Activated CD4-positive, alpha-beta T cell treated with anti-CD3 and anti-CD28 coated beads for 24 hours (primary cell): ENCODE results near the gene B4GALNT4.
"Not testable (repeated sequence)": the region's sequence is repeated elsewhere in the genome, so short reads cannot be mapped to it uniquely, and the experiment has no call there.

Source experiments
- DNase-seq, 2 donors: peaks; one replicate each; pipeline ENCODE4 v3.0.0-alpha.2; 2020; ENCODE audit warnings: low read depth in 2 of 2

Gene B4GALNT4

DNA sequence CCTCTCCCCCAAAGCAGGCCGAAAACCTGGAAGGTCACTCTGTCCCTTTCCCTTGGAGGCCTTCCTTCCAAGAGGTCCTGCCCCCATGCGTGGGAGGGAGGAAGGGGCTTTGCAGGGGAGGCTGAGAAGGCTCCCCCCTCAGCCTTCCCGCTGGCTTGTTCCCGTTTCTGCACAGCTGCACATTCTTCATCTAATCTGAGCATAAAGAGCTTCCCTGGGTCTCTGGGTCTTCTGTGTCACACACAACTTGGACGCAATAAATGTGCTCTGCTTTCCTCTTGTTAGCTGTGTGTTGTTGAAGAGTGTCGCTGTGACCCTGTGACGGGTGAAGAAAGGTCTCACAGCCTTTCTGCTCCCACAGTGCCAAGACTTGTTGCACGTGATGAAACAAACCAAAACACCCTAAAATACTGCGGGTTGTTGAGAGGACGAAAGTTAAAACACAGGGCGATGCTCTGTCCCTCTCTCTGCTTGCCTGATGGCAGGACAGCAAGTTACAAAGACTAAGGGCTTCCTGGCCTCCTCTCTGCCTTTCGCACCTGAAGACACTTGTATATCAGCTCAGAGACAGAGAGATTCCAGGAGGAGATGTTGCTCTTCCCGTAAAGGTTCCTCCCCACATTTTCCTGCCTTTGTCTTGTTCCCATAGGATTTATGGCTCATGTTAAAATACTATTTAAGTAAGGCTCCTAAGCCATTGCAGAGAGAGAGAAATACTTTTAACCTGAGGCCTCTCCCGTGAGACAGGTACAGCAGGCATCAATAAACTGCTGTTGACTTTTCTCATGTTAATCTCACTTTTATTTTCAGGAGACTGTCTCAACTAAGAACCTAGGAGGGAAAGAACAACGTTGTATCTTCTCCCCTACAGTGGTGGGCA lies 33.3 kb upstream of the B4GALNT4 start:
- no peak for DNase-seq

GRCh38 chr11:336659-337198 lies 32.6 kb upstream of the B4GALNT4 start:
- no peak for DNase-seq

GRCh38 chr11:337711-338110 lies 31.6 kb upstream of the B4GALNT4 start:
- DNase-seq, result no peak

GRCh38 chr11:339963-340362 lies 29.3 kb upstream of the B4GALNT4 start:
- no peak for DNase-seq

DNA sequence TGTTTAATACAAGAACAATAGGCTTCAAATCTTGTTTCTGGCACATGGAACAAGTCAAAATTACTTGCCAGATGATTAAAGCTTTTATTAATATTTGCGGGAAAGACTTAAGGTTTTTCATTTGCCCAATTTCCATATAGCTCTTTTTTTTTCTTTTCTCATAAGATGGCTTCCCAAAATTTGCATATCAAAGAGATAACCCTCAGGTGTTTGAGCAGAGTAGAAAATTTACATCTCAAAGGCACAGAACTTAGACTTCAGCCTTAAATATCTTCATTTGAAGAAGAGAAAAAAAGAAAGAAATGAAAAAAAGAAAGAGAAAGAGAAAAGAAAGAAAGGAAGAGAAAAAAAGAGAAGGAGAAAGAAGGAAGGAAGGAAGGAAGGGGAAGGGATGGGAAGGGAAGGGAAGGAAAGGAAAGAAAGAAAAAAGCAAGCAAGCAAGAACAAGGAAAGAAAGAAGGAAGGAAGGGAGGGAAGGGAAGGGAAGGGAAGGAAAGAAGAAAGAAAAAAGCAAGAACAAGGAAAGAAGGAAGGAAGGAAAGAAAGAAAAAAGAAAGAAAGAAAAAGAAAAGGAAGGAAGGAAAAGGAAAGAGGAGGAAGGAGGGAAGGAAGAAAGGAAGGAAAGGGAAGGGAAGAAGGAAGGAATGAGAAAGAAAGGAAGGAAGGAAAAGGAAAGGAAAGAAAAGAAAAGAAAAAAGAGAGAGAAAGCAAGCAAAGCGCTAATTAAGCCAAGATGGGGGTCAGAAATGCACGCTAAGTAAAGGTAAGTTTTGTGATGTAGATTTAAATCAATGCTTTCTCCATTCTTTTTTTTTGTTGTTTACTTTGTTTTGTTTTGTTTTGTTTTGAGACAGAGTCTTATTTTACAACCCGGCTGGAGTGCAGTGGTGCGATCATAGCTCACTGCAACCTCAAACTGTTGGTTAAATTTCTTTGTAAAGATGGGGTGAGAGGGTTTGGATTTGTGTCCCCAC lies 28.5 kb upstream of the B4GALNT4 start:
- no peak for DNase-seq

DNA sequence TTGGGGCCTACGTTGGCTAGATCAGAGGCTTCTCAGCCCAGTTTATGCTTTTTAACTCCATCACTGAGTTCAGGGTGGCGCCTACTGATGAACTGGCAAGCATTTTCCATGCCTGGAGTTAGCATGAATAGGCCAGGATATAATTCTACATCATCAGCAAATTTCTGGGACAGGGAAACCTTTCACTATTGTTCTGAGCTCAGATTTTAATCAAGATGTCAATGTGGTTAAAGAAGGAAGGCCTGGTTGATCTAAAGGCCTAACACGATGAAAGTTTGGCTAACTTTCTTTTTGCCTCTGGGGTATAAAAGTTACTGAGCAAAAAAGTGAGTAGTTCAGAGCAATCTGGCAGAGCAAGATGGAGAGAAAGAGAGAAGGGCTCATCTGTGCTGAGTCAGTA lies 27.0 kb upstream of the B4GALNT4 start:
- DNase-seq, result no peak

DNA sequence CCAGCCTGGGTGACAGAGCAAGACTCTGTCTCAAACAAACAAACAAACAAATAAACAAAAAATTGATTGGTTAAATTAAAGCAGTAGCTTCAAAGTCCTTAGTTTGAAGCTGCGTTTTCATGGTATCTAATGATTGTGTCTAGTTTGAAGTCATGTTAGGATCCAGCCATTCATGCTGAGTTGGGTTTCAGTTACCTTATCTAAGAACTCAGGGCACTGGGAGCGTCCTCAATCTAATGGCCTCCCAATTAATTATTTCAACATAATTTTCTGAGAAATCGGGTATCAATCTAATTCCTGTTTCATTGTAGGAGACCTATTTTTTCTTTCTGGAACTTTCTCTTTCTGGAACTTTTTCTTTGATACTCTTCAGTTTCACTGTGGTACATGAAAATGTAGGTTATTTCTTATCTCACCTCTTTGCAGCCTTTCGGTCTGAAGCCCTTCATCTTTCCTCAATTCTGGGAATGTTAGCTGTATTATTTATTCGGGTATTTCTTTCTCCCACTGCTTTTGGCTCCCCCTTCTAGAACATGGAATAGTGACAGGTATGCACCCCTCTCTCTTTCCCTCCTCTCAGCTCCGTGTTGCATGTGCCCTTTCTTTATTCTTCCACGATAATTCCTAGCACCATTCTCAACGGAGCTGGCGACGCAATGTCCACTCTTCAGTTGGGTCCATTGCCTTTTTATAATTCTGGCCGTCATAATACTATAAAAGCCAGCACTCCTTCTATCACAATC lies 24.3 kb upstream of the B4GALNT4 start:
- DNase-seq, result no peak

DNA sequence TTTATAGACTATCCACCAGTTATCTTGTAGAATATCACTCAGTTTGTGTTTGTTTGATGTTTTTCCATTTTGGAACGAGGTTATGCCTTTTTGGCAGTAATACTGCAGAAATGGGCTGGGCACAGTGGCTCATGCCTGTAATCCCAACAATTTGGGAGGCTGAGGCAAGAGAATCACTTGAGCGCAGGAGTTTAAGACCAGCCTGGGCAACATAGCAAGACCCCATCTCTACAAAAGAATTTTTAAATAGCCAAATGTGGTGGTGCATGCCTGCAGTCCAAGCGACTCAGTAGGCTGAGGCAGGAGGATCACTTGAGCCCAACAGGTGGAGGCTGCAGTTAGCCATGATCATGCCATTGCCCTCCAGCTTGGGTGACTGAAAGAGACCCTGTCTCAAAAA lies 22.8 kb upstream of the B4GALNT4 start:
- DNase-seq, result no peak

GRCh38 chr11:349270-349954 lies 19.9 kb upstream of the B4GALNT4 start:
- not testable (repeated sequence) for DNase-seq

- not testable (repeated sequence) for DNase-seq
Observed at GRCh38 chr11:350033-350722, 19.1 kb upstream of the B4GALNT4 start.

DNA sequence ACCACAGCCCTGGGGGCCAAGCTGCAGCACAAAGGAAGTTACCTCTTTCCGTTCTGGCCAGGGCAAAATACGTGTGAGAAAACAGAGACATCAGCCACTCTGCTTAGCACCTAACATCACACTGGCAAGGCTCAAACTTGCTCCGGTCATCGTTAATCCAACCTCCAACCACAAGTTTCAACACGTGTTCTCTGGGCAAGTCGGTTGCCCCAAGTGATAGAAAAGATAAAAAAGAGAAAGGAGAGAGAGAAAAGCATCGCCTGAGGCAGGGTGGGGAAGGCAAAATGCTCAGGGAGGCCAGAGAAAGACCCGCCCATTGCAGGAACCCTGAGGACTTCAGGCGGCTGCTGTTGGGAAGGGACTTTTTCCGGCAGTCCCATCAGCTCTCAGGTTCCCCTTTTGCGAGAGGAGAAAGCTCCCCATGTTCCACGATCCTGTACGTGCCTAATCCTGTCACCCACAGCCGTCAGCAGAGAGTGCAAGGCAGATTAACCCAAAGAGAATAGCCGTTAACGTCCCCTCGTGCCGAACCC lies 18.5 kb upstream of the B4GALNT4 start:
- no peak for DNase-seq

GRCh38 chr11:351411-351810 lies 17.9 kb upstream of the B4GALNT4 start:
- no peak for DNase-seq

- no peak for DNase-seq
Observed at GRCh38 chr11:352456-353031, 16.8 kb upstream of the B4GALNT4 start.

- no peak for DNase-seq
Observed at GRCh38 chr11:353179-353873, 16.0 kb upstream of the B4GALNT4 start.

DNA sequence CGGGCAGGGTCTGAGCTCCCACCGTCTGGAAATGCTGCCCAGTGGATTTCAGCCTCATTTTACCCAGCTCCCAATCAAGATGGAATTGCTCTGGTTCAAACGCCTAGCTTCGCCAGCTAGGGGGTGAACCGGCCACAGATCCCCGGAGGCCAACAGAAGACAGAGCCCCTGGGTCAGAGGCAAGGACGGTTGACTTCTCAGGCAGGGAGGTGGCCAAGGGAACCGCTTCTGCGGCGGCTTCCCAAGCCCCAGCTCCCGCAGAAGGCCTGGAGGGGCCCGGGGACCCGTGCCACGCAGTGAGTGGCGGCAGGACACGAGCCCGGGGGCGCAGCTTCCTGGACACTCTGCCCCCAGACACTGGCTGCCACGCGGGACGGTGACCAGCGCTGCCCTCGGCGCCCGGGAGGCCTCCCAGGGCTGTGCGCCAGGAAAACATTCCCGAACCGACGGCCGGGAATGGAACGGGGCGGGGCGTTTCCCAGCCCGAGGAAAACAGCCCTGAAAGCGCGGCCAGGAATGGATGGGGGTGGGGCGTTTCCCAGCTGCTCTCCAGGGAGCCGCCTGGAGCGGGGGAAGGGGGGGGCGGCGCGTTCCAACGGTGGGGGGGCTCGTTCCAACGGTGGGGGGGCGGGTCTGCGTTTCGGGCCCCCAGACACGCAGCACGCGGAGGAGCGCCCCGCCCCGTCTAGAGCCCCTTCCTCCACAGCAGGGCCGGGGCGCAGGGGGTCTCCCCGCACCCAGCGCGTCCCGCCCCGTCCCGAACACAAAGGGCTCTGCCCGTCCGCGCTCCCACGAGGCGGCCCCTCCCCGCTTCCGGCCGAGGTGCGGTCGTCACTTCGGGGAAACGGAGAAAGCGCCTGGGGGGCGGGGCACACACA lies 13.5 kb upstream of the B4GALNT4 start:
- peak; percentile 77 to 84 for DNase-seq

DNA sequence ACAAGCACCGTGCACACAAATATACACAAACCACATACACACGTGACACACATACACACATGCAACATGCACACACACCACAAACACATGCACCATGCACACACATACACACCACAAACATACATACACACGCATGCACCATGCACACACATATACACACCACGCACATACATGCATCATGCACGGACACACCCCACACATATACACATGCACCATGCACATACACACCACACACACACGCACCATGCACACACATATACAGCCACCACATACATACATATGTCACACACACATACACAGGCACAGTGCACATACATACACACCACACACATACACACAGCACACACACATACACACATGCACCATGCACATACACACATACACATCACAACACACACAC lies 12.7 kb upstream of the B4GALNT4 start:
- no peak for DNase-seq

GRCh38 chr11:357582-357981 lies 11.7 kb upstream of the B4GALNT4 start:
- no peak for DNase-seq

DNA sequence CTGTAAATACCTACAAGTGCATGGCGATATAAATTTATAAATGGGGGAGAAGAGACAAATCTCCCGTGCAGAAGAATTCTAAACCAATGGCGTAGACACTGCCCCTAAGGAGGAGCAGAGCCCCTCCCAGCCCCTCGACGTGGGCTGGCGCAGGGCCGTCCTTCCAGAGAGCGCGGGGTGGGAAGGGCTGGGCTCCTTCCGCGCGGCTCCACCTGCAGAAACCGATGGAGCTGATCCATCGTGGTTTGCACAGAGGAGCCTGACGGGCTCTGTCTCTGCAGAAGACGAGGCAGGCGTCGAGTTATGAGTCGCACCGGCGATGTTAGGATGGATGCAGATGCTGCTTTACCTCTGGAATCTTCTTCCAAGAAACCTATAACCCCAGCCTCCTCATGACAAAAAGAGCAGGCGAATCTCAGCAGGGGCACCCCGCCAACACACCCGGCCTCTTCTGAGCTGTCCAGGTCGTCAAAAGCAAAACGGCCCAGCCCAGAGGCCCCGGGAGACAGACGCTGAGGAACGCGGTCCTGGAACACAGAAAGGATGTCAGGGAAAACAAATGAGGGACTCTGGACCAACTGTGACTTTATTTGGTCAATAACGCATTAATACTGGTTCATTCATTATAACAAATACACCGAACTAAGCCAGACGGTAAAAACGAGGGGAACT lies 11.0 kb upstream of the B4GALNT4 start:
- no peak for DNase-seq
